HFF-Myc (cell line): ENCODE results near the gene ARL3.

Experiments
- DNase-seq: peaks from one replicate; pipeline ENCODE4 v3.0.0-alpha.2; 2011; ENCODE audit warnings: low read depth; ENCODE audit errors: extremely low read depth
- H3K4me3 ChIP-seq: replicated peaks from 2 replicates; pipeline ENCODE4 v1.5.1; 2011; ENCODE audit warnings: low read depth, mild to moderate bottlenecking, control low read depth, low read length
- CTCF ChIP-seq: IDR thresholded peaks from 2 replicates; pipeline ENCODE4 v1.5.1; 2012; ENCODE audit warnings: mild to moderate bottlenecking, low read depth, low read length, control low read depth; ENCODE audit errors: missing control alignments

ARL3 gene

GRCh38 chr10:102634686-102635085 lies 79.5 kb downstream of the ARL3 start:
- TF ChIP-seq CTCF, result no peak
- H3K4me3 ChIP-seq, result no peak overlapping the region
- DNase-seq, result no peak

- no peak for DNase-seq
- no peak for TF ChIP-seq CTCF
- no peak overlapping the region for H3K4me3 ChIP-seq
Observed at GRCh38 chr10:102633848-102634247, 80.3 kb downstream of the ARL3 start.

GRCh38 chr10:102633287-102633686 lies 80.9 kb downstream of the ARL3 start:
- no peak for TF ChIP-seq CTCF
- no peak overlapping the region for H3K4me3 ChIP-seq
- DNase-seq, result no peak

GRCh38 chr10:102632394-102633111 lies 81.6 kb downstream of the ARL3 start:
- no peak overlapping the region for H3K4me3 ChIP-seq
- DNase-seq, result no peak
- TF ChIP-seq CTCF, result no peak

GRCh38 chr10:102631525-102632393 lies 82.4 kb downstream of the ARL3 start:
- DNase-seq, result no peak
- TF ChIP-seq CTCF, result no peak
- no peak overlapping the region for H3K4me3 ChIP-seq

- DNase-seq, result no peak
Observed at GRCh38 chr10:102630663-102631062, 83.5 kb downstream of the ARL3 start.

More at GRCh38 chr10:102630663-102631062, 83.5 kb downstream of the ARL3 start:
- TF ChIP-seq CTCF, result no peak
- H3K4me3 ChIP-seq, result no peak overlapping the region
